Activated CD4-positive, alpha-beta memory T cell treated with anti-CD3 and anti-CD28 coated beads, Interleukin-2, amount 10 ng/mL, durations not matched to agents 7 days and 5 days (primary cell): ENCODE measurements around the gene PPME1. TPM values are rescaled to one million over a fixed set of nuclear protein-coding genes. Genes with fewer than 3 reads are reported as not detected.

Source experiments
- CTCF ChIA-PET: fragments of 350-600 bp; sonication (Branson Sonifier 250); formaldehyde crosslinking; loops from one replicate; lab custom pipeline; 2021; ENCODE audit warnings: antibody characterized with exemption, inconsistent platforms; lab: Charles Lee
- POLR2A ChIA-PET: fragments of 350-600 bp; sonication (Branson Sonifier 250); formaldehyde crosslinking; loops from one replicate; lab custom pipeline; 2021; ENCODE audit warnings: antibody characterized with exemption; lab: Charles Lee
- DNase-seq: peaks from one replicate; pipeline ENCODE4 v3.0.0-alpha.2; 2020
- H3K27ac Mint-ChIP-seq: one replicate; pipeline ENCODE4 v1.8.0; 2021; ENCODE audit warnings: mild to moderate bottlenecking, mixed read lengths
- H3K27me3 Mint-ChIP-seq: one replicate; pipeline ENCODE4 v1.8.0; 2021; ENCODE audit warnings: mixed read lengths
- H3K36me3 Mint-ChIP-seq: one replicate; pipeline ENCODE4 v1.8.0; 2021; ENCODE audit warnings: low read depth, mixed read lengths
- H3K4me1 Mint-ChIP-seq: one replicate; pipeline ENCODE4 v1.8.0; 2021; ENCODE audit warnings: mixed read lengths
- H3K4me3 Mint-ChIP-seq: one replicate; pipeline ENCODE4 v1.8.0; 2021; ENCODE audit warnings: mild to moderate bottlenecking, mixed read lengths
- H3K9me3 Mint-ChIP-seq: one replicate; pipeline ENCODE4 v1.8.0; 2021; ENCODE audit warnings: mixed read lengths
- total RNA-seq, 2 experiments: library from RNA; stranded (reverse); gene quantifications; one replicate each; pipeline ENCODE4 v1.2.3, GENCODE V29; 2021

PPME1 gene
- total RNA-seq, 2 experiments from 2014 or later: 27.3 to 28.0 TPM

DNA sequence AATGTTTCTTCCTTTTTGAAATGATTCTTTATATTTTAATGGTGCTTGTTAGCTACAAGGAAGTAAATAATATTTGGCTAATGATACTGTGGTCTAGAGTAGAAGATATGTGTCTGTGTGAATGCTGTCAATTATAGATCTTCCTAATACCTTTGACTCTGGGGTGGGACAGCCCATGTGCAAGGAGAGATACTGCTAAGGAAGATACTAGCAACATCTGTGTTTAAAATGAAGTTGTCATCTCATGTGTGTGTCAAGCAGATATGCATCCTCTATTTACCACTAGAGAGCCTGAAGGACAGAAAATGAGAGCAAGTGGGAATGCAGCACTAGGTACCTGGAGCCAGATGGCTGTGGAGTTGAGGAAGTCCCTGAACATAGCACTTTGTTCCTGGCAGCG, 34.1 kb downstream of the PPME1 start:
- DNase-seq: no peak
- H3K27me3 Mint-ChIP-seq: no peaks in the 10 kb centered on the region
- H3K4me3 Mint-ChIP-seq: no peak overlapping the region
- no peaks in the 10 kb centered on the region for H3K9me3 Mint-ChIP-seq
- peaks cover 16% of the 10 kb centered on the region for H3K4me1 Mint-ChIP-seq
- ChIA-PET POLR2A (no interaction called here), CTCF (no interaction called here)
- no peak overlapping the region for H3K27ac Mint-ChIP-seq
- H3K36me3 Mint-ChIP-seq: peaks cover 37% of the 10 kb centered on the region

DNA sequence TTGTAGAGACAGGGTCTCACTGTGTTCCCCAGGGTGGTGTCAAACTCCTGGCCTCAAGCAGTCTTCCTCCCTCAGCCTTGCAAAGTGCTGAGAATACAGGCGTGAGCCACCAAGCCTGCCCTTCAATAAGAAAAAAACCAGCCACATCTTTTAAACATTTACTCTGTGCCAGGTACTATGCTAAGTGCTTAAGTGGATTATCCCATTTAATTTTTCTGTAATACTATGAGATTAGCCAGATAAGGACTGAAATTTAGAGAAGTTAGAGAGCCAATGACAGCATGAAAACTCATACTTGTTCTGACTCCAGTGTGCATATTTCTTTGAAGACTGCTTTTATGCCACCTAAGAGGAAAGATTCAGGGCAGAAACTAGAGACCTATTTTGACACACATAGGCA, 35.7 kb downstream of the PPME1 start:
- no peak for DNase-seq
- no peak overlapping the region for H3K4me3 Mint-ChIP-seq
- CTCF ChIA-PET: no interaction called here
- POLR2A ChIA-PET: no interaction called here
- H3K27ac Mint-ChIP-seq: no peak overlapping the region
- peaks cover 44% of the 10 kb centered on the region for H3K36me3 Mint-ChIP-seq
- H3K9me3 Mint-ChIP-seq: no peaks in the 10 kb centered on the region
- no peaks in the 10 kb centered on the region for H3K27me3 Mint-ChIP-seq
- H3K4me1 Mint-ChIP-seq: peaks cover 16% of the 10 kb centered on the region

DNA sequence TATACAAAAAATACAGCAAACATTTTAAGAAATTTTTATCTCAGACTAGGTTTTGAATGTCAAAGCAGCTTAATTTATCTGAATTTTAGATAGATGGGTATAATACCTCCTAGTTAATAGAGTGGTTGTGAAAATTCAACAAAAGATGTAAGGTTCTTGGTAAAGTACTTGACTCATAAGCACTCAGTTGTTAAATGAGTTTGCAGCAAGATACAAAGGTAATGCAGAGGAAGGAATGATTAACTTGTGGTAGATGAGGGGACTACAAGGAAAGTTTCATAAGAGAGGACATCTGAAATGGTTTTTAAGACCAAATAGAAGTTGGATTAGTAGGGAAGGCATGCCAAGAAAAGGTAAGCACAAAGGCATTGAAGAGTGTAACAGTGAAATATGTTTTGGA, 37.4 kb downstream of the PPME1 start:
- DNase-seq: no peak
- ChIA-PET POLR2A (no interaction called here), CTCF (interaction anchor here (0.5 kb wide), 1 partner anchor 47 kb away, joined by 3 read pairs; no protein-coding TSS in a partner anchor)
- H3K4me3 Mint-ChIP-seq: no peak overlapping the region
- H3K27me3 Mint-ChIP-seq: no peaks in the 10 kb centered on the region
- no peaks in the 10 kb centered on the region for H3K9me3 Mint-ChIP-seq
- no peak overlapping the region for H3K27ac Mint-ChIP-seq
- peaks cover 14% of the 10 kb centered on the region for H3K4me1 Mint-ChIP-seq
- peaks cover 50% of the 10 kb centered on the region for H3K36me3 Mint-ChIP-seq

DNA sequence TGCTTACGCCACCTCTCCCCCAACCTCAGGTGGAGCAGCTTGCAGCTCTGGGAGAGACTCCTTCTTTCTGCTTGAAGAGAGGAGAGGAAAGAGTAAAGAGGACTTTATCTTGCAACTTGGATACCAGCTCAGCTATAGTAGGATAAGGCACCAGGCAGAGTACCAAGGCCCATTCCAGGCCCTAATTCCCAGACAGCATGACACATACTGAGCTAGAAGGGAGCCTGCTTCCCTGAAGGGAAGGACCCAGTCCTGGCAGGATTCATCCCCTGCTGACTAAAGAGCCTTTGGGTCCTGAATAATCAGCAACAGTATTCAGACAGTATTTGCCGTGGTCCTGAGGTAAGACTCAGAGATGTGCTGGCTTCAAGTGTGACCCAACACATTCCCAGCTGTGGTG, 41.4 kb downstream of the PPME1 start:
- H3K36me3 Mint-ChIP-seq: peaks cover 42% of the 10 kb centered on the region
- POLR2A ChIA-PET: no interaction called here
- no peaks in the 10 kb centered on the region for H3K27me3 Mint-ChIP-seq
- H3K4me1 Mint-ChIP-seq: no peaks in the 10 kb centered on the region
- no peak overlapping the region for H3K27ac Mint-ChIP-seq
- no peak overlapping the region for H3K4me3 Mint-ChIP-seq
- no peaks in the 10 kb centered on the region for H3K9me3 Mint-ChIP-seq
- CTCF ChIA-PET: no interaction called here
- DNase-seq: no peak

DNA sequence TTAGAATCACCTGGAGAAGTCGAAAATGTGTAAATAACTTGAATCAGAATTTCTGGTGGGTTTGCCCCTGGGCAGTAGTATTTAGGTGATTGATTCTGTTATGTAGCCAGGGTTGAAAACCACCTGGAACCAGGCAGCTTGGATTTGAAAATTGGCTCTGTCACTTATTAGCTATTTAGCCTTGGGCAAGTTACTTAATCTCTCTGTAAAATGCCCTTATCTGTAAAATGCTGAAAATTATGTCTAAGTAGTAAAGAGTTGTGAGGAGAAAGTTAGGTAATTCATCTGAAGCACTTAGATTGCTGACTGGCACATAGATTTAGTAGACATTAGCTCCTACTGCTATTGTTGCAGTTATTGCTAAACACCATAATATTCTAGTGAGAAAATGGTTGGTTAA, 49.3 kb downstream of the PPME1 start:
- Mint-ChIP-seq H3K4me3 (no peak overlapping the region), H3K27me3 (no peaks in the 10 kb centered on the region), H3K4me1 (no peaks in the 10 kb centered on the region), H3K9me3 (peaks cover 2% of the 10 kb centered on the region), H3K27ac (no peak overlapping the region), H3K36me3 (peaks cover 14% of the 10 kb centered on the region)
- no peak for DNase-seq
- ChIA-PET POLR2A (no interaction called here), CTCF (no interaction called here)

GRCh38 chr11:74221816-74222215, 50.7 kb downstream of the PPME1 start:
- H3K36me3 Mint-ChIP-seq: peaks cover 13% of the 10 kb centered on the region
- peaks cover 2% of the 10 kb centered on the region for H3K9me3 Mint-ChIP-seq
- no peaks in the 10 kb centered on the region for H3K27me3 Mint-ChIP-seq
- CTCF ChIA-PET: no interaction called here
- POLR2A ChIA-PET: no interaction called here
- H3K27ac Mint-ChIP-seq: no peak overlapping the region
- no peak overlapping the region for H3K4me3 Mint-ChIP-seq
- H3K4me1 Mint-ChIP-seq: no peaks in the 10 kb centered on the region
- DNase-seq: no peak

DNA sequence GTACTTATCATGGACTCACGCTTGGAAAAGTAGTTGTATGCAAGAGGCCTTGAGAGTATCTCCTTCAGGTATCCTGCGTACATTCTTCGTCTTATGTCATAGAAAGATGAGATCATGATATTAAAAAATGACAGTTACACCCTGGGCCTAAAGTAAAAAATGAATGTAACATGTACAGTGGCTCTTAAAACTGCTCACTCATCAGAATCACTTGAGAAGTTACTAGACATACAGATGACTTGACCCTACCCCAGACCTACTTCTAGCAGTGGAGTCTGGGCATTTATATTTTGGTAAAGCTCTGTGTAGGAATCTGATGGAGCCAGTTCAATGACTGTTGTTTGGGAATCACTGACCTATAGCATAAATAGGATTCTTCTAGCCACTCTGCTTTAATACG, 54.5 kb downstream of the PPME1 start:
- Mint-ChIP-seq H3K27ac (no peak overlapping the region), H3K4me3 (no peak overlapping the region), H3K36me3 (peaks cover 19% of the 10 kb centered on the region), H3K4me1 (no peaks in the 10 kb centered on the region), H3K27me3 (no peaks in the 10 kb centered on the region), H3K9me3 (peaks cover 2% of the 10 kb centered on the region)
- ChIA-PET POLR2A (no interaction called here), CTCF (no interaction called here)
- DNase-seq: no peak

DNA sequence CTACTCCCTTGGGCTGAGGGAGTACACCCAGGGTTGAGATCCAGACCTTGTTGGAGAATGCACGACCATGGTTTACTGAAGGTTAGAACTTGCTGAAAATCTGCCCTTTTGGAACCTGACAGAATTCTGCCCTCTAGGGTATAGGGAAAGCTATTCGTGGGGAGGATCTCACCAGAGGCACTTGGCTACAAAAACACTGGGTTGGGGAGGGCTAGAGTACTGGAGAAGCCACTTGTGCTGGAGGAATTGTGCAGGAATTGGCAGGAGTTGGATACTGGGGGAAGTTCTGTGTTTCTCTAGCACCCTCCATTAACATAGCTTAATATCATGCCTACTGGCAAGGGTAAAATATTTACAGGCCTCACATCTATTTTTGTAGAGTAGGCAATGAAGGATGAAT, 55.8 kb downstream of the PPME1 start:
- ChIA-PET CTCF (interaction anchor here (0.8 kb wide), 1 partner anchor 29 kb away, joined by 3 read pairs; no protein-coding TSS in a partner anchor), POLR2A (no interaction called here)
- no peak overlapping the region for H3K27ac Mint-ChIP-seq
- H3K27me3 Mint-ChIP-seq: no peaks in the 10 kb centered on the region
- H3K9me3 Mint-ChIP-seq: no peaks in the 10 kb centered on the region
- H3K36me3 Mint-ChIP-seq: peaks cover 24% of the 10 kb centered on the region
- DNase-seq: no peak
- H3K4me3 Mint-ChIP-seq: no peak overlapping the region
- peaks cover 1% of the 10 kb centered on the region for H3K4me1 Mint-ChIP-seq

DNA sequence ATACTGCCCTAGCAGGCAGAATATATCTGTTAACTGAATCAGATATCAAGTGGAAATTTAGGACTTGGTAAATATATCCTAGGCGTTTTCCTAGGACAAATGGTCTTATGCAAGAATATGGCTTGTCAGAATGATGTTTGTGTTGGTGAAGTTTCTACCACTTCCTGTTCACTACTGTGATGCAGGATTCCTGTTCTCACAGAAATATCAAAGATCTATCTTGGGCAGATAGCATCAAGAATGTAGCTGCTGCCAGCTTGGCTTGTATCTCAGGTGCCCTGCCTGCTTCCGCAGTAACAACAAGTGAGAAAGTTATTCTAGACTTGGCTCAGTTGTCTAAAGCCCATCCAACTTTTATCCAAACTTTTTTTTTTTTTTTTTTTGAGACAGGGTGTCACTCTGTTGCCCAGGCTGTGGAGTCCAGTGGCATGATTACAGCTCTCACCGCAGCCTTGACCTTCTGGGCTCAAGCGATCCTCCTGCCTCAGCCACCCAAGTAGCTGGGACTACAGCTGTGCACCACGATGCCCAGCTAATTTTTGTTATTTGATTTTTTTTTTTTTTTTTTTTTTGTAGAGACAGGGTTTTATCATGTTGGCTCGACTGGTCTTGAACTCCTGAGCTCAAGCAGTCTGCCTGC, 61.3 kb downstream of the PPME1 start:
- peaks cover 10% of the 10 kb centered on the region for H3K4me1 Mint-ChIP-seq
- no peaks in the 10 kb centered on the region for H3K9me3 Mint-ChIP-seq
- no peaks in the 10 kb centered on the region for H3K27me3 Mint-ChIP-seq
- no peak for DNase-seq
- no peak overlapping the region for H3K4me3 Mint-ChIP-seq
- H3K36me3 Mint-ChIP-seq: peaks cover 19% of the 10 kb centered on the region
- ChIA-PET CTCF (interaction anchor here (0.7 kb wide), 1 partner anchor 65 kb away, joined by 3 read pairs; no protein-coding TSS in a partner anchor), POLR2A (interaction anchor here (0.6 kb wide), 2 partner anchors 149 to 227 kb away, joined by 3 to 4 read pairs; no protein-coding TSS in a partner anchor)
- no peak overlapping the region for H3K27ac Mint-ChIP-seq

GRCh38 chr11:74233683-74234082, 62.6 kb downstream of the PPME1 start:
- Mint-ChIP-seq H3K4me1 (peaks cover 10% of the 10 kb centered on the region), H3K36me3 (peaks cover 19% of the 10 kb centered on the region), H3K27ac (no peak overlapping the region), H3K27me3 (no peaks in the 10 kb centered on the region), H3K9me3 (no peaks in the 10 kb centered on the region), H3K4me3 (no peak overlapping the region)
- DNase-seq: no peak
- ChIA-PET POLR2A (no interaction called here), CTCF (no interaction called here)

DNA sequence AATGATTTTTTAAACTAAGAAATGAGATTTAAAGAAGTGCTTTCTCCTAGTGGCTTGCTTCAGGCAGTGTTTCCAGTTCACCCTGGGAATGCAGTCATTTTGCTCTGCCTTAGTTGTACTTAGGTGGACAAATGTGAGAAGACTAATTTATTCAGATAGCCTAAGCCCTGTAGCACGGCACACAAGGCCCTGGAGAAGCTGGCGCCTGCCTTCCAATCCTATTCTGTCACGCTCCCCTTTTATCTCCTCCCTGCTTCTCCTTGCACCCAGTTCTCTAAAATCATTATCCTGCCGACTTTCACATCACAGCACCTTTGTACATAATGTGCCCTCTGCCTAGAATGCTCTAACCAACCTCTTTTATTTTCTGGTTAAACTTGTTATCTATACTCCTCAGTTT, 64.0 kb downstream of the PPME1 start:
- Mint-ChIP-seq H3K4me3 (no peak overlapping the region), H3K9me3 (no peaks in the 10 kb centered on the region), H3K4me1 (peaks cover 10% of the 10 kb centered on the region), H3K36me3 (peaks cover 31% of the 10 kb centered on the region), H3K27me3 (no peaks in the 10 kb centered on the region), H3K27ac (no peak overlapping the region)
- POLR2A ChIA-PET: no interaction called here
- no peak for DNase-seq
- CTCF ChIA-PET: no interaction called here

DNA sequence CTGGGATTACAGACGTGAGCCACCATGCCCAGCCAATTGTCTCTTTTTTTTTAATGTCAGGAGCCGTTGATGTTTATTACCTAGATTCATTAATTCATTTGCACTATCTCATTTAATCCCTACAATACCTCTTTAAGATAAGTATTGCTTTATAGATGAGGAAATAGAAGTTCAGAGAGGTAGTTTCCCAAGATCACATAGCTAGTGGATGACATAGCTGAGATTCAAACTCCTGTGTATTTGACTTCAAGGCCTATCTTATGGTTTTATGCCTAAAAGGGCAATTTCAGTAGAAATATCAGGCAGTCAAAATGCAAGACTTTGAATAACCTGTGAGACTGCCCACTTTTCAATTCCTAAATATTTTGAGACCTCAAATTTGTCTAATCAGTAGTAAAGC, 66.5 kb downstream of the PPME1 start:
- Mint-ChIP-seq H3K4me1 (peaks cover 3% of the 10 kb centered on the region), H3K36me3 (peaks cover 29% of the 10 kb centered on the region), H3K27ac (no peak overlapping the region), H3K27me3 (no peaks in the 10 kb centered on the region), H3K9me3 (no peaks in the 10 kb centered on the region), H3K4me3 (no peak overlapping the region)
- CTCF ChIA-PET: interaction anchor here (2.1 kb wide), 1 partner anchor 18 kb away, joined by 8 read pairs; no protein-coding TSS in a partner anchor
- POLR2A ChIA-PET: no interaction called here
- DNase-seq: no peak

DNA sequence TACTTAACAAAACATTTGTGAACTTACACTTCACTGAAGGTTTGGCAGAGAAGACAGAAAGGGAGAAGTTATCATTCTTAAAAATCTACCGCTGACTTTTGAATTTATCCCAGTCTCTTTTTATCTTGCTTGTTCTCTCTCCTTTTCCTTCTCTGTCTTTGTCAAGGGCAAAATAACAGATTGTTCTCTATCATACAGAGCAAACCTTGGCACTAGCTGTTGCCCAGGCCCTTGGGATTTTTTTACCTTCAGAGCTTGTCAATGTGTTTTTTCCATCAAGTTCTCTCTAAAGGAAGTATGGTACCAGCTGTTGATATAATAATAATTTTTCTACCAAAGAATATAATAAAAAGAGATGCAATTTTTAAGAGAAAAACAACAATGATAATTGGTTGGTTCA, 67.2 kb downstream of the PPME1 start:
- CTCF ChIA-PET: interaction anchor here (2.1 kb wide), 1 partner anchor 18 kb away, joined by 8 read pairs; no protein-coding TSS in a partner anchor
- Mint-ChIP-seq H3K27ac (no peak overlapping the region), H3K36me3 (peaks cover 32% of the 10 kb centered on the region), H3K4me1 (no peaks in the 10 kb centered on the region), H3K4me3 (no peak overlapping the region), H3K27me3 (no peaks in the 10 kb centered on the region), H3K9me3 (no peaks in the 10 kb centered on the region)
- POLR2A ChIA-PET: no interaction called here
- DNase-seq: no peak

GRCh38 chr11:74248469-74248868, 77.4 kb downstream of the PPME1 start:
- ChIA-PET POLR2A (no interaction called here), CTCF (no interaction called here)
- Mint-ChIP-seq H3K4me3 (no peak overlapping the region), H3K9me3 (no peaks in the 10 kb centered on the region), H3K27ac (no peak overlapping the region), H3K36me3 (peaks cover 23% of the 10 kb centered on the region), H3K27me3 (no peaks in the 10 kb centered on the region), H3K4me1 (no peaks in the 10 kb centered on the region)
- DNase-seq: no peak
